ENCODE data around the gene FAM120B. TPM values are rescaled to one million over a fixed set of nuclear protein-coding genes. Genes with fewer than 3 reads are reported as not detected.
"Not testable (repeated sequence)": the region's sequence is repeated elsewhere in the genome, so short reads cannot be mapped to it uniquely, and the experiment has no call there.

Gene FAM120B
- total RNA-seq, 2 donors from 2014 or later: 17.2 to 23.2 TPM

DNA sequence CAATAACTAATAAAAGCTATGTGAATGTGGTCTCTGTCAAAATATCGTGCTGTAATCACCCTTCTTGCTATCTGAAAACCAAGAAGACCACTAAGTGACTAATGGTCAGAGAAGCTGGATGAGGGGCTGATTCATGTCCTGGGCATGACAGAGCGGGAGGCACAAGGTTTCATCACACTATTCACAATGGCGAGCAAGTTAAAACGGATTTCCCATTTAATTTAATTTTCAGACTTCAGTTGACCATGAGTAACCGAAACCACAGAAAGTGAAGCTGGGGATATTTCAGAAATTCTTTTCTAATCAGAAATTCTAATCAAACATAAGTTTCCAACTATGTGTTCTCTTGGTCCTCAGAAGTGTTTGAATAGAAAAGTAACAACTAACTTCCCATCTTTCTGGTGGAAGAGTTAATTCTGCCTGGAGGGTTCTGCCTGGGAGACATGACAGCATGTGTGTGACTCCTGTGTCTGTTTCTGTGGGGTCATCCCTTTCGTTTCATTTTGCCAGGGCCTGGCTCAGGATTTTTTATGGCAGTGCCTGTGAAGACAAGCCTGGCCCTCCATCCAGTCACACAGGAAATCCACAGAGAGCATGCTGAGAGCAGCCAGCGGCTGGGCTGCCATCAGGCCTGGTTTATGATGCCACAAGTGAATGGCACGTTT is 98.9 kb downstream of the FAM120B start:
- H3K9me3 Mint-ChIP-seq: peaks cover 0 to 1% of the 10 kb centered on the region in 2 donors
- peaks cover 4% of the 10 kb centered on the region for H3K27me3 Mint-ChIP-seq (ENCODE audit: low read depth)
- ATAC-seq (replicated peaks in 1 of 2): no peak
- H3K4me1 Mint-ChIP-seq (ENCODE audit: low read depth): no peaks in the 10 kb centered on the region
- peaks cover 2 to 21% of the 10 kb centered on the region in 2 donors for H3K36me3 Mint-ChIP-seq (ENCODE audit: insufficient read depth in 2 of 2)
- no peak overlapping the region for H3K27ac Mint-ChIP-seq
- no peak for DNase-seq
- no peak overlapping the region for H3K4me3 Mint-ChIP-seq

DNA sequence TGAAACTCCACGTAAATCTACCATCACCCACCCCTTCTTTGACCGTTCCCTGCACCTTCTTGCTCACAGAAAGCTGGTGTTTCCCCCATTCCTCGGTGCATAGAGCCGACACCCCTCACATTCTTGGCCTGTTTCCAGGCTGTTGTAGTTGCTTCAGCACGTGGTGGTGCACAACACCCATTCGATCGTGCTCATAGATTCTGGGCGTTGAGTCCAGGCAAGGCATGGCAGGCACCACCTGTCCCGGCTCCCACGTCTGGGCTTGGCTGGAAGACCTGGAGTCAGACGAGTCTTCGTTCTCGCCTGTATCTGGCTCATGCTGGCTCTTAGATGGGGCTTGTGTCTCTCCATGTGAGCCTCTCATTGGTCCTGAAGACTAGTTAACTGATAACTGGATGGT is 100.6 kb downstream of the FAM120B start:
- Mint-ChIP-seq H3K36me3 (ENCODE audit: insufficient read depth in 2 of 2) (peaks cover 4 to 21% of the 10 kb centered on the region in 2 donors), H3K4me3 (no peak overlapping the region), H3K27me3 (ENCODE audit: low read depth) (peaks cover 12% of the 10 kb centered on the region), H3K9me3 (peaks cover 4% of the 10 kb centered on the region in 2 donors), H3K4me1 (ENCODE audit: low read depth) (no peaks in the 10 kb centered on the region), H3K27ac (no peak overlapping the region)
- DNase-seq (no peak), ATAC-seq (replicated peaks in 1 of 2) (no peak)

DNA sequence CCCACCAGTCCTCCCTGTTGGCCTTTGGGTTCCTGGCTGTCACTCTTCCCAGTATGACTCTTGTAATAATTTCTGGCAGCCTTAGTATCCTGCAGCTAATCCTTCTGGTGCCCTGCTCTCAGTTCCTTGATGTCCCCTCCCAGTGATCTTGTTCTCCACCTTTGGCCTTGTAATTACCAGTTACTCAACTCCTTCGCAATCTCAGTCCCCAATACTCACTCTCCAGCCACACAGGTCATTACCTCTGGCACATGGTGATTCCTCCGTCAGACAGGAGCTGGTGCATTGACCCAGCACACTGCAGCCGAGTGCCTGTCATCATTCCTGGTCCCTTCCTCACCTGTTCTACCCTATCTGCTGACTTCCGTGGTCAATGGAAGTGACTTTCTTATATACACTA is 101.4 kb downstream of the FAM120B start:
- Mint-ChIP-seq H3K4me3 (no peak overlapping the region), H3K36me3 (ENCODE audit: insufficient read depth in 2 of 2) (peaks cover 4 to 21% of the 10 kb centered on the region in 2 donors), H3K27ac (no peak overlapping the region), H3K9me3 (peaks cover 4% of the 10 kb centered on the region in 2 donors), H3K4me1 (ENCODE audit: low read depth) (no peaks in the 10 kb centered on the region), H3K27me3 (ENCODE audit: low read depth) (peaks cover 12% of the 10 kb centered on the region)
- ATAC-seq (replicated peaks in 1 of 2) (no peak), DNase-seq (no peak)

DNA sequence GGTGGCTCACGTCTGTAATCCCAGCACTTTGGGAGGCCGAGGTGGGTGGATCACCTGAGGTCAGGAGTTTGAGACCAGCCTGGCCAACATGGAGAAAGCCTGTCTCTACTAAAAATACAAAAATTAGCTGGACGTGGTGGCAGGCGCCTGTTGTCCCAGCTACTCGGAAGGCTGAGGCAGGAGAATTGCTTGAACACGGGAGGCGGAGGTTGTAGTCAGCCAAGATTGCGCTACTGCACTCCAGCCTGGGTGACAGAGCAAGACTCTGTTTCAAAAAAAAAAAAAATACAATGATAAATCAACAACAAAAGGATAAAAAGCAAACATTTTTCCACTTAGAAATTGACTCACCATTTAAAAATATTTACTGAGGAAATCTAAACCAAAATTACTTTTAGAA is 103.2 kb downstream of the FAM120B start:
- H3K36me3 Mint-ChIP-seq (ENCODE audit: insufficient read depth in 2 of 2): peaks cover 6 to 20% of the 10 kb centered on the region in 2 donors
- H3K27me3 Mint-ChIP-seq (ENCODE audit: low read depth): peaks cover 12% of the 10 kb centered on the region
- H3K27ac Mint-ChIP-seq; DNase-seq; H3K4me1 Mint-ChIP-seq (ENCODE audit: low read depth); ATAC-seq (replicated peaks in 1 of 2); H3K9me3 Mint-ChIP-seq; H3K4me3 Mint-ChIP-seq: not testable (repeated sequence)

DNA sequence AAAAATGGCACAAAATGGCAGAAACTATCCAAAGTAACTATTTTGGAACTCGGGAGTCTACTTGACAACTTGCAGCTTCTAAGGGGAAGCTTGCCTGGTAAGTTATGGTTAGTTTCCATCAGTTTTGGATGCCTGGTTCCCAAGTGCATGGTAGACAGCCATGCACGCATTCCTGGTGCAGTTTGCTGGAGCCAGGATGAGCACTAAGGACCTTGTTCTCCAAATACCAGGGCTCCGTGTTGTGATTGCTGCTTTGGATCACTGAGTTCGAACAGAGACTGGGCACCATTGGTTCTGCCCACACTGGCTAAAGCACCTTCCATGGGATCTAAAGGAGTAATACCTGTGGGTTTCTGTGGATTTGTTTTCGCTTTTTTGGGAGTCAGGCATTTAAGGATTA is 103.7 kb downstream of the FAM120B start:
- Mint-ChIP-seq H3K27ac (no peak overlapping the region), H3K36me3 (ENCODE audit: insufficient read depth in 2 of 2) (peaks cover 6 to 16% of the 10 kb centered on the region in 2 donors)

DNA sequence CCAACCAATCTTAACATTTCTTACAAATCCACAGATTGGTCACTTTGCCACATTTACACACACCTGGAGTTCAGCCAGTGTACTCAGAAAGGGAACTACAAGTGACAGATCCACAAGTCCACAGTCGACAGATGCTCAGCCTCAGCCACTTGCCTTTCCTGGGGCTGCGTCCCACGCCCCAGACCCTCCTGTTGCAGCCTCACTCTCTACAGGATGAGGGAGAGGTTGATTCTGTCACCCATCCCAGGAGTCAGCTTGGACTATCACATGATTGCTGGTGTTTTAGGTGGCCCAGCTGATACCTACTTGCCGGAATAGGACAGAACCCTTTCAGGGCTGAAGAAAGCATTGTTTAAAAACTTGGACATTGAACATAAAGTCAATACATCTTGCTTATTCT is 108.8 kb downstream of the FAM120B start:
- H3K4me1 Mint-ChIP-seq (ENCODE audit: low read depth): no peaks in the 10 kb centered on the region
- DNase-seq: no peak
- H3K27ac Mint-ChIP-seq: no peak overlapping the region
- H3K27me3 Mint-ChIP-seq (ENCODE audit: low read depth): peaks cover 29% of the 10 kb centered on the region
- H3K4me3 Mint-ChIP-seq: no peak overlapping the region
- peaks cover 4% of the 10 kb centered on the region in 2 donors for H3K36me3 Mint-ChIP-seq (ENCODE audit: insufficient read depth in 2 of 2)
- peaks cover 6% of the 10 kb centered on the region in 2 donors for H3K9me3 Mint-ChIP-seq
- ATAC-seq (replicated peaks in 1 of 2): no peak

More for the DNA sequence above, 103.7 kb downstream of the FAM120B start:
- ATAC-seq (replicated peaks in 1 of 2) (no peak), DNase-seq (no peak)
- Mint-ChIP-seq H3K9me3 (peaks cover 6% of the 10 kb centered on the region in 2 donors), H3K4me3 (no peak overlapping the region), H3K27me3 (ENCODE audit: low read depth) (peaks cover 12% of the 10 kb centered on the region), H3K4me1 (ENCODE audit: low read depth) (no peaks in the 10 kb centered on the region)

DNA sequence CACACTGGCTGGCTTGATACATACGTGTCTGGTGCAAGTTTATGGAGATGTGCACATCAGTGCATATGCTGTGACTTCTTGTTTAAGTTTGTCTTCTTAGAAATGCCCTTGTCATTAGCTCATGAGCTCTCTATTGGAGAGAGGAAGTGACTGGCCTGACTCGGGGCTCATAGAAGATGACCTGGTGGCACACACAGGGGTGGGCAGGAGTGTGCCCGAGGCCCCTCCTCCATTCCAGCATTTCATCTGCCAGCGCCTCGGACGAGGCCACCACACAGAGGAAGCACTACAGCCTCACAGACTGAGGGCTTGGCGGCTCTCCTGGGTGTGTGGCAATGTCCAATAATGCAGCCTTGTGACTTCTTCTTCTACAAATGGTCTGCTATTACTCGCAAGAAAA is 109.7 kb downstream of the FAM120B start:
- Mint-ChIP-seq H3K4me1 (ENCODE audit: low read depth) (no peaks in the 10 kb centered on the region), H3K4me3 (no peak overlapping the region), H3K27ac (no peak overlapping the region), H3K36me3 (ENCODE audit: insufficient read depth in 2 of 2) (peaks cover 2 to 4% of the 10 kb centered on the region in 2 donors), H3K27me3 (ENCODE audit: low read depth) (peaks cover 21% of the 10 kb centered on the region), H3K9me3 (peaks cover 2 to 3% of the 10 kb centered on the region in 2 donors)
- DNase-seq (no peak), ATAC-seq (replicated peaks in 1 of 2) (no peak)

DNA sequence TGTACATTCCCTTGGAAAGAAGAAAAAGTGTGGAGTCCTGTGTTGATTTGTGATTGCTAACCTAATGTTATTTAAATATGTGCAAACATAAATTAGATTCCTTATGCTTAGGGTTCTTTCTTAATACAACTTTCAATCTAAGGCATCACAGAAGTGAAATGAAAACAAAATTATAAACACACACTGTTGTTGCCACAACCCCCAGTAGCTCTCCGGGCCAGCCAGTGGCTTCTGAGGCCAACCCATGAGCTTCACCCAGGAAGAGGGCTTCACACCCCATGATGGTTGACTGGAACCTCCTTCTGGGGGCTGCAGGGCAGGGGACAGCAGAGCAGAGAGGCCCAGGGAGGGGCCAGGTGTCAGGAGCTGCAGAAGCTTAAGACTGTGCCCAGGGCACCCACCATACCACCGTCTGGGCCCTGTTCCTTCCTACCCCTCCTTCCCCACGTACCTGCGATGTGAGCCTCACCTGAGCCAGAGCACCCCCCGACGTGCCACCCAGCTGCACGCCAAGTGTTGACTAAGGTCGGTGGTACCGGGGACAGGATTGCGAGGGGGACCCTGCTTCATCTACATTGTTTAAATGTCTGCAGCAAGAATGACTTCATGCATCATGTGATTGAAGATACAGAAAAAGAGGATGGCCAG is 110.5 kb downstream of the FAM120B start:
- peaks cover 2 to 4% of the 10 kb centered on the region in 2 donors for H3K36me3 Mint-ChIP-seq (ENCODE audit: insufficient read depth in 2 of 2)
- H3K4me3 Mint-ChIP-seq: no peak overlapping the region
- no peak overlapping the region for H3K27ac Mint-ChIP-seq
- DNase-seq: no peak
- no peaks in the 10 kb centered on the region for H3K4me1 Mint-ChIP-seq (ENCODE audit: low read depth)
- no peak for ATAC-seq (replicated peaks in 1 of 2)
- H3K9me3 Mint-ChIP-seq: peaks cover 2 to 3% of the 10 kb centered on the region in 2 donors
- peaks cover 20% of the 10 kb centered on the region for H3K27me3 Mint-ChIP-seq (ENCODE audit: low read depth)

DNA sequence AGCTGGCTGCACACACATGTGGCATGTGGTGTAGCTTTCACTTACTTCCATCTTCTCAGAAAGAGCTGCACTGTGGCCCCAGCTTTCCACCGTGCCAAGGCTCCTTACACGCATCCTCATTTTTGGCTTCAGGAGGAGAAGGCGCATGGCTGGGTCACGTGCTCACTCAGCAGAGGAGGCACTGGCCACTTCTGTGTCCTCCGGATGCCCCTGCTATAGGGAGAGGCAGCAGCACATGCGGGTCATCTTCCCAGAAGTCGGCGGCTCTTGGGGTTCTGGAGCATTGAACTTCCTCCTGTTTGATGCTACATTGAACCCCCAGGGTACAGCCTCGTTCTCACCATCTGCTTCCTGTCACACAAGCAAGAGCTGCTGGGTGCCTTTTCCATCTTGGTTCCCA is 111.3 kb downstream of the FAM120B start:
- H3K4me3 Mint-ChIP-seq: no peak overlapping the region
- H3K9me3 Mint-ChIP-seq: peaks cover 2 to 3% of the 10 kb centered on the region in 2 donors
- peaks cover 2 to 4% of the 10 kb centered on the region in 2 donors for H3K36me3 Mint-ChIP-seq (ENCODE audit: insufficient read depth in 2 of 2)
- no peak overlapping the region for H3K27ac Mint-ChIP-seq
- ATAC-seq (replicated peaks in 1 of 2) (no peak), DNase-seq (no peak)
- H3K27me3 Mint-ChIP-seq (ENCODE audit: low read depth): peaks cover 22% of the 10 kb centered on the region
- no peaks in the 10 kb centered on the region for H3K4me1 Mint-ChIP-seq (ENCODE audit: low read depth)

DNA sequence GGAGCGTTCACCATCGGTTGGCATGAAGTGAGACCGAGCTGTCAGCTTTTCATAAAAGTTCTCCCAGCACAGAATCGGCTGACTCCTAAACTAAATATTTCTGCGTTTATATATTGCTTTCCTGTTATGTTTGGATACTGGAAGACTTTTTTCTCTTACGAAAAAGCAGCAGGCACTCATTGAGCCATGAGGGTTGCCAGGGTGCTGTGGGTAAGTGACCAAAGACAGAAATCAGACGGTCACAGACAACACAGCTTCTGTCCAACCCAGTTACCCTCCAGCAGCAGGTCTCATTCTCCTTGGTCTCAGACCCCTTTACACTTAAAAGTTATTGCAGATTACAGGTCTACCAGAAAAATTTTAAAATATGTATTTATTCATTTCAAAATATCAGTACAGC is 113.7 kb downstream of the FAM120B start:
- H3K27me3 Mint-ChIP-seq (ENCODE audit: low read depth): peaks cover 36% of the 10 kb centered on the region
- DNase-seq (no peak), ATAC-seq (replicated peaks in 1 of 2) (no peak)
- H3K4me1 Mint-ChIP-seq (ENCODE audit: low read depth): no peaks in the 10 kb centered on the region
- H3K4me3 Mint-ChIP-seq: no peak overlapping the region
- no peaks in the 10 kb centered on the region for H3K9me3 Mint-ChIP-seq
- no peaks in the 10 kb centered on the region for H3K36me3 Mint-ChIP-seq (ENCODE audit: insufficient read depth in 2 of 2)
- no peak overlapping the region for H3K27ac Mint-ChIP-seq

DNA sequence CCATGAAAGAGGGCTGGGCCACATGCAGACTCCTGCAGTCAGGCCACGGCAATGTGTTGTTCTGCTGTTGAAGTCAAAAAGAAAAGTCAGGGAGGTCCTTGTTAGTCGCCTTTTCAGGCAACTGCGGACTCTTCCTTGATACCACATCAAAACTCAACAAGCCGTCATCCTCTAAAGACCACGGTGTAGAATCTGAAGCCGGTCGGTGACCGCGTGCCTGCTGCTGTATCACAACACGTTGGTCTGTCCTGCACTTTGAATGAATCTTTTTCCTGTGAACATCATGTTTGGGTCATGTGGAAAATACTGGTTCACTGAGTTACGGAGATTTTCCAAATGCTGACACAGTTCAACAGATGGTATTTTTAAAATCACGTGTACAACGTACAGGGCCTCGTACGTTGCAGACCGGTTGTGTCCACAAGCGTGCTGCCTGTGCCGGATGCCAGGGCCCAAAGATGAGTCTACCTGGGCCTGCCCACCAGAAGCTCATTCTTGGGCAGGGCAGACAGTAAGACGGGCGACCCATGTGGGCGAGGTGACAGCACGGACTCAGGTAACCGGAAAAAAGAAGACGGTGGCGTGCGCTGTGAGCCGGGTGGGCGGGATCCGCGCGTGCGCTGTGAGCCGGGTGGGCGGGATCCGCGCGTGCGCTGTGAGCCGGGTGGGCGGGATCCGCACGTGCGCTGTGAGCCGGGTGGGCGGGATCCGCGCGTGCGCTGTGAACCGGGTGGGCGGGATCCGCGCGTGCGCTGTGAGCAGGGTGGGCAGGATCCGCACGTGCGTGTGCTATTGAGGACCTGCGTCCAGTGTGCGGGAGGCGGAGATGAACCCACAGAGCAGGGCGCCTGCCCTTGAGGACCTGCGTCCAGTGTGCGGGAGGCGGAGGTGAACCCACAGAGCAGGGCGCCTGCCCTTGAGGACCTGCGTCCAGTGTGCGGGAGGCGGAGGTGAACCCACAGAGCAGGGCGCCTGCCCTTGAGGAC is 114.5 kb downstream of the FAM120B start:
- no peak for DNase-seq
- Mint-ChIP-seq H3K27ac (no peak overlapping the region), H3K4me1 (ENCODE audit: low read depth) (no peaks in the 10 kb centered on the region), H3K4me3 (no peak overlapping the region), H3K36me3 (ENCODE audit: insufficient read depth in 2 of 2) (no peaks in the 10 kb centered on the region), H3K9me3 (no peaks in the 10 kb centered on the region), H3K27me3 (ENCODE audit: low read depth) (peaks cover 43% of the 10 kb centered on the region)
- ATAC-seq (replicated peaks in 1 of 2): no peak

DNA sequence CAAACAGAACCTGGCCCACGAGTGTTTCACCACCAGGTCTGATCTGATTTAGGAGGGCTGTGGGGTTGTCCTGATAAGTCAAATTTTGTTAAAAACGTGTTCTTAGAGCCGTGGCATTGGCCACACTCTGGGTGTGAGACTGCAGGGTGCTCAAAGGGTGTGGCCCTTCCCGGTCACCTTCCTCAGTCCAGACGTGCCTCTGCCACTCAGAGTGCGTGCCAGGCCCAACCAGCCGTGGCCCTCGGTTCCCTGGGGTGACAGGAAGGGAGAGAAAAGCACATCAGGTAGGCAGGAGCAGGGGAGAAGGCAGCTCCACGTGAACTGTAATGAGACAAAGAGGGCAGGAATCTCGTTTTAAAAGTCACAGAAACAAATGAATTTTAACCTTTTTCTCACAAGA is 115.4 kb downstream of the FAM120B start:
- Mint-ChIP-seq H3K4me3 (no peak overlapping the region), H3K36me3 (ENCODE audit: insufficient read depth in 2 of 2) (no peaks in the 10 kb centered on the region), H3K4me1 (ENCODE audit: low read depth) (no peaks in the 10 kb centered on the region), H3K27ac (no peak overlapping the region), H3K27me3 (ENCODE audit: low read depth) (peaks cover 51% of the 10 kb centered on the region), H3K9me3 (no peaks in the 10 kb centered on the region)
- no peak for DNase-seq
- ATAC-seq (replicated peaks in 1 of 2): no peak

DNA sequence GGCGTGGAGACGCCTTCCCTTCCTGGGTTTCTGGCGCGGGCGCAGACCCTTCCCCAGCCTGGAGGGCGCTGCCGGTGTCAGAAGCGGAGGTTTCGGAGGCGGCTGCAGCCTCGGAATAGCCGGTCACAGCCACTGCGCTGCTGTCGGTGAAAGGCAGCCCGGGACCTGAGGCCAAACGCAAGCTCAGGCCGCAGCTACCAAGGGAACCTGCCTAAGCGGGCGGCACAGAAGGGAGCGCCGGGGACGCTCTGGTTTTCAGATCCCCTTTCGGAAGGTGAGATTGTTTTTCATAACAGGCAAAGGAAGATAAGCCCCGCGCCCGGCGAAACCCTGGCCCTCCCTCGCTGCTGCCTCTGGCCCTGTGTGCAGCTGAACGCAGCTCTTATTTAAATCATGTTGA is 116.5 kb downstream of the FAM120B start:
- H3K4me1 Mint-ChIP-seq (ENCODE audit: low read depth): no peaks in the 10 kb centered on the region
- H3K9me3 Mint-ChIP-seq: no peaks in the 10 kb centered on the region
- DNase-seq: no peak
- ATAC-seq (replicated peaks in 1 of 2): no peak
- no peak overlapping the region for H3K27ac Mint-ChIP-seq
- no peak overlapping the region for H3K4me3 Mint-ChIP-seq
- H3K27me3 Mint-ChIP-seq (ENCODE audit: low read depth): peaks cover 53% of the 10 kb centered on the region
- H3K36me3 Mint-ChIP-seq (ENCODE audit: insufficient read depth in 2 of 2): no peaks in the 10 kb centered on the region
